HFFc6 (cell line): ENCODE measurements around the gene C10orf90. TPM values are rescaled to one million over a fixed set of nuclear protein-coding genes. Genes with fewer than 3 reads are reported as not detected.
"Not testable (repeated sequence)": the region's sequence is repeated elsewhere in the genome, so short reads cannot be mapped to it uniquely, and the experiment has no call there.

Experiments used
- DNase-seq: peaks from one replicate; pipeline ENCODE4 v3.0.0-alpha.2; 2018
- H3K27ac Mint-ChIP-seq: 2 replicates; pipeline ENCODE4 v1.8.0; 2020; ENCODE audit warnings: mild to moderate bottlenecking, mixed read lengths
- H3K27me3 Mint-ChIP-seq: 2 replicates; pipeline ENCODE4 v1.8.0; 2021; ENCODE audit warnings: mild to moderate bottlenecking, moderate library complexity, mixed read lengths; ENCODE audit not compliant: insufficient read depth
- H3K36me3 Mint-ChIP-seq: 2 replicates; pipeline ENCODE4 v1.8.0; 2021; ENCODE audit warnings: low read depth, mixed read lengths
- H3K4me1 Mint-ChIP-seq: 2 replicates; pipeline ENCODE4 v1.8.0; 2020; ENCODE audit warnings: low read depth, mixed read lengths
- H3K4me3 Mint-ChIP-seq: 2 replicates; pipeline ENCODE4 v1.8.0; 2020; ENCODE audit warnings: mild to moderate bottlenecking, moderate library complexity, mixed read lengths
- H3K9me3 Mint-ChIP-seq: 2 replicates; pipeline ENCODE4 v1.8.0; 2020; ENCODE audit warnings: mild to moderate bottlenecking, mixed read lengths
- CTCF ChIP-seq: fragments of 200-600 bp; sonication (generic); IDR thresholded peaks from 2 replicates; pipeline ENCODE4 v1.5.0; 2021; ENCODE audit warnings: antibody characterized with exemption, mild to moderate bottlenecking
- total RNA-seq, 6 experiments: library from RNA; stranded (reverse); fragmentation: NEBNext Ultra II Directional; extraction: Animal tissue kit (Norgen Biotek cat#: 25700); gene quantifications; 2 replicates in 1 of 6; 3 replicates in 5 of 6; pipeline ENCODE4 v1.2.3, GENCODE V29; 2021

The C10orf90 gene
- total RNA-seq, 6 experiments from 2014 or later = not detected

GRCh38 chr10:126558881-126559280 is 111.6 kb downstream of the C10orf90 start:
- TF ChIP-seq CTCF = no peak
- H3K4me1 Mint-ChIP-seq = peaks cover 15% of the 10 kb centered on the region
- peaks cover 5% of the 10 kb centered on the region for H3K27me3 Mint-ChIP-seq
- no peaks in the 10 kb centered on the region for H3K9me3 Mint-ChIP-seq
- H3K4me3 Mint-ChIP-seq = no peak overlapping the region
- H3K27ac Mint-ChIP-seq = no peak overlapping the region
- DNase-seq = no peak
- no peaks in the 10 kb centered on the region for H3K36me3 Mint-ChIP-seq

DNA sequence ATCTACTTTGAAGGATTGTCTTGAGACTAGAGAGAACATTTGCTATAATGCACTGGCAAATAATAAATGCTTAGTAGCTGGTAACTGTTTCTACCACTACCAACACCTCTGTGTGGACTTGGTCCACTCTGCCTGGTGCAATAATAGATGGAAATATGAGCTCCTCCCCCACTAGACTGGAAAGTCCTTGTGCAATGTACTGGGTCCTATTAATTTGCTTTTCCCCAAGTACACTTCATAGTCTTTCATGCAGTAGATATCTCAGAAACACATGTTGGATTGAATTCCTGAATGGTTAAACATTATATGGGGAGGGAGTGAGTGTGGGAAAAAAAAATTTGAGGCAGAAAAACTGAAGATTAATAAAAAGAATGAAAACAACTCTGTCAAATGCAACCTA is 119.3 kb downstream of the C10orf90 start:
- TF ChIP-seq CTCF = no peak
- H3K36me3 Mint-ChIP-seq = no peaks in the 10 kb centered on the region
- no peak overlapping the region for H3K27ac Mint-ChIP-seq
- H3K4me3 Mint-ChIP-seq = no peak overlapping the region
- H3K27me3 Mint-ChIP-seq = peaks cover 12% of the 10 kb centered on the region
- H3K4me1 Mint-ChIP-seq = no peaks in the 10 kb centered on the region
- H3K9me3 Mint-ChIP-seq = no peaks in the 10 kb centered on the region
- no peak for DNase-seq

DNA sequence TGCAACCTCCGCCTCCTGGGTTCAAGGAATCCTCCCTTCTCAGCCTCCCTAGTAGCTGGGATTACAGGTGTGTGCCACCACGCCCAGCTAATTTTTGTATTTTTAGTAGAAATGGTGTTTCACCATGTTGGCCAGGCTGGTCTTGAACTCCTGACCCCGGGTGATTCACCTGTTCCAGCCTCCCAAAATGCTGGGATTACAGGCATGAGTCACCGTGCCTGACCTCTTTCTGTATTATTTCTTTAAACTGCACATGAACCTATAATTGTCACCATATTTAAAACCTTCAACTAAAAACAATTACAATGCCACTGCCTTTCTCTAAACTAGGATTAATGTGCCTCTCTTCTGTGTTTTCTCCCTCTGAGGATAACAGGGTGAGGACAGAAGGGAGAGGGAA is 119.9 kb downstream of the C10orf90 start:
- not testable (repeated sequence) for H3K9me3 Mint-ChIP-seq, DNase-seq, H3K27me3 Mint-ChIP-seq, H3K27ac Mint-ChIP-seq, H3K36me3 Mint-ChIP-seq, H3K4me3 Mint-ChIP-seq, H3K4me1 Mint-ChIP-seq

GRCh38 chr10:126549344-126549743 is 121.1 kb downstream of the C10orf90 start:
- Mint-ChIP-seq H3K9me3 (no peaks in the 10 kb centered on the region), H3K27ac (no peak overlapping the region), H3K36me3 (no peaks in the 10 kb centered on the region), H3K4me3 (no peak overlapping the region), H3K27me3 (peaks cover 9% of the 10 kb centered on the region; the same call in 1 of the 2 replicates), H3K4me1 (no peaks in the 10 kb centered on the region)
- no peak for DNase-seq
- TF ChIP-seq CTCF = no peak

DNA sequence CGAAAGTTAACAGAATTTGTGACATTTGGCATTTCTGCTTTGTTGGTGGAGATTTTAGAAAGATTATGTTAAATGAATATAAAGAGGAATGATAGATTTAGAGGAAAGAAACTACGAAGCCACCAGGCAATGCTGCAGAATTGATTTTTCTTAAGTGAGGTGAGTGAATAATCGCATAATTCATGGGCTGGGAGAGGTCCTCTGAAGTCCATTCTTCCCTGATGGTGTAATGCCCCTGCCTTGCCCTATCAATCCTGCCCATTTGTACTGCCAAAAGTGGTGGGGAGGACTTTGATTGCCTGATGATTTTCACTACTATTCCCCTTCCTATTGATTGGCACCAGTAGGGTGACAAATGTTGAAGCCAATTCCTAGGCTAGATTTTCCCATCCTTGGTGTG is 125.9 kb downstream of the C10orf90 start:
- Mint-ChIP-seq H3K27ac (no peak overlapping the region), H3K4me1 (no peaks in the 10 kb centered on the region), H3K27me3 (peaks cover 4% of the 10 kb centered on the region; the same call in 1 of the 2 replicates), H3K4me3 (no peak overlapping the region), H3K36me3 (no peaks in the 10 kb centered on the region), H3K9me3 (no peaks in the 10 kb centered on the region)
- TF ChIP-seq CTCF = no peak
- DNase-seq = no peak

DNA sequence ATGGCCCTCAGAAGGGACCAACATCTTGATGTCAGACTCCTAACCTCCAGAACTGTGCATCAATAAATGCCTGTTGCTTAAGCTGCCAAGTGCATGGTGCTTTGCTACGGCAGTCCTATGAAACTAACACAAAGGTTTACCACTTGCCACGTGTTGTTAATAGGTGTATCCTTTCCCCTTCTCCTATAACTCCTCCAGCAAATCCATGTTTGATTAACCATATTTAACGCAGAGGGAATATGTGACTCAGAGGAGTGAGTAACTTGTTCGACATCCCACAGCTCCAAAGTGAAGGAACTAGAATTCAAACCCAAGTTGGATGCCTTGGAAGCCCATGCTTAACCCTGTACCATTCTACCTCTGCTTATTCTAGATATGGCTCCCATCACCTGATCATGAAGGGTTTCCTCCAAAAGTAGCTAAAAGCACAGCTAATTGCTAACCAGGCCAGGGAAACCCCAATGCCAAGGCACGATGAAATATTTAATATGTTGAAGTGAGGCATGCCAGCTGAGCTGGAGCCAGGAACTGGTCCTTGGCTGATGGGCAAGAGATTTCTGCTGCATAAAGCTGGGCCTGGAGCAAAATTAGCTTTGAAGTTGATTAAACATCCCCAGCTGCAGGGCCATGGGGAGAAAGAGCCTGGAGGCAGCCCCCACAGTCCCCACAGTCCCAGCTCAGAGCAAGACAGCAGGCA is 131.9 kb downstream of the C10orf90 start:
- Mint-ChIP-seq H3K4me3 (no peak overlapping the region), H3K4me1 (no peaks in the 10 kb centered on the region), H3K27me3 (peaks cover 3% of the 10 kb centered on the region), H3K27ac (no peak overlapping the region), H3K36me3 (no peaks in the 10 kb centered on the region), H3K9me3 (peaks cover 11% of the 10 kb centered on the region; the same call in 1 of the 2 replicates)
- no peak for TF ChIP-seq CTCF
- no peak for DNase-seq
